GM10847 (cell line): ENCODE results near the gene TBCE.

Source experiments
- POLR2A ChIP-seq: IDR thresholded peaks from 2 replicates; pipeline ENCODE4 v1.6.1; 2011; ENCODE audit not compliant: insufficient read length; ENCODE audit errors: extremely low read depth

The TBCE gene

DNA sequence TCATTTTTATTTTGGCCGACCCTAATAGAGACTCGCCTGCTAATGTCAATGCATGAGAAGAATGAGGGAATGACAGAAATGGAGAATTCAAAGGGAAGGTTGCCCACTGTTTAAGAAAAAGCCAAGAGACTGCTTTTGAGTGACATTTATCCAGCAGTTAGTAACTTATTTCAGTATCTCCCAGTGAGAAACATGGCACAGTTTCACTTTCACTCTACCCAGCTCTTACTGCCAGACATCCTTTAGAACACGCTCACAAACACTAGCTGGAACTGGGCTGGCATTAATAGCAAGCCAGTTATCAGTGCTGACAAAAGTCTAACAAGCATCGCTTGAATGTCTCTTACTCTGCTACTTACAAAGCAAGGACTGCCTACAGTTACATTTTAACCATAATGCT is 30.3 kb upstream of the TBCE start:
- no peak for TF ChIP-seq POLR2A

DNA sequence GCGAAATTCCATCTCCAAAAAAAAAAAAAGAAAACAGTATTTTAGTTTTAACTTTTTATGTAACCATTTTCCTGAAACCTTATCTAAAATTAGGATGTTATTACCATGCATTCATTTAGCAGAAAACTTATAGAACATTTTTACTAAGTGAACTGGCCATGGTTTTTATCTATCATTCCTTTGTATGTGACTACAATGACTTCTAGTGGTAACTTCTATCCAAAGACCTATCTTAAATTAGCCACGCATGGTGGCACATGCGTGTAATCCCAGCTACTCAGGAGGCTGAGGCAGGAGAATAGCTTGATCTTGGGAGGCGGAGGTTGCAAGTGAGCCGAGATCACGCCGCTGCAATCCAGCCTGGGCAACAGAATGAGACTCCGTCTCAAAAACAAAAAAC is 27.5 kb upstream of the TBCE start:
- no peak for TF ChIP-seq POLR2A

DNA sequence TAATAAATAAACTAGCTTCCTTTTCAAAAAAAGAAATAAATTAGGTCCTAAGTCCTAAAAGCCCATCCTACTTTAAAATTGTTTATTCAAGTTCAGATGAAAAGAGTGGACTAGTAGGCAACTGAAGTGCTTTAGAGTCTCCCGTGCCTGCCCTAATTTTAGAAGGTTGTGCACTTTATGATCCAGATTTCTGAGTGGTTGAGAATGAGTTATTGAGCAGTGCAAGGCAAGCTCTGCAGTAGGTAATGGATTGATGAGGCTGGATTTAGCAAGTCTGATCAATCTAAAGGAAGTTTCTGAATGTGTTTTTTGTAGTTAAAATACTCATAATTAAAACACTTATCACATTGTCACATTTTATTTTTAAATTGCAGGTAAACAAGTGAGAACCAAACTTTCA is 25.9 kb upstream of the TBCE start:
- no peak for TF ChIP-seq POLR2A

DNA sequence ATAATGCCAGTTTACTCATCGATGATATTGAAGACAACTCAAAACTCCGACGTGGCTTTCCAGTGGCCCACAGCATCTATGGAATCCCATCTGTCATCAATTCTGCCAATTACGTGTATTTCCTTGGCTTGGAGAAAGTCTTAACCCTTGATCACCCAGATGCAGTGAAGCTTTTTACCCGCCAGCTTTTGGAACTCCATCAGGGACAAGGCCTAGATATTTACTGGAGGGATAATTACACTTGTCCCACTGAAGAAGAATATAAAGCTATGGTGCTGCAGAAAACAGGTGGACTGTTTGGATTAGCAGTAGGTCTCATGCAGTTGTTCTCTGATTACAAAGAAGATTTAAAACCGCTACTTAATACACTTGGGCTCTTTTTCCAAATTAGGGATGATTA is 25.2 kb upstream of the TBCE start:
- no peak for TF ChIP-seq POLR2A

DNA sequence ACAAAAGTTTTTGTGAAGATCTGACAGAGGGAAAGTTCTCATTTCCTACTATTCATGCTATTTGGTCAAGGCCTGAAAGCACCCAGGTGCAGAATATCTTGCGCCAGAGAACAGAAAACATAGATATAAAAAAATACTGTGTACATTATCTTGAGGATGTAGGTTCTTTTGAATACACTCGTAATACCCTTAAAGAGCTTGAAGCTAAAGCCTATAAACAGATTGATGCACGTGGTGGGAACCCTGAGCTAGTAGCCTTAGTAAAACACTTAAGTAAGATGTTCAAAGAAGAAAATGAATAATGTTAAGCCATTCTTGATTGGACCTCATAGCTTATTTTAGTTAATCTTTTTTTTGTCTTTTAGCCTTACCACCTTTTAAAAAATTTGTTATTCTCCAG is 24.8 kb upstream of the TBCE start:
- TF ChIP-seq POLR2A: no peak

DNA sequence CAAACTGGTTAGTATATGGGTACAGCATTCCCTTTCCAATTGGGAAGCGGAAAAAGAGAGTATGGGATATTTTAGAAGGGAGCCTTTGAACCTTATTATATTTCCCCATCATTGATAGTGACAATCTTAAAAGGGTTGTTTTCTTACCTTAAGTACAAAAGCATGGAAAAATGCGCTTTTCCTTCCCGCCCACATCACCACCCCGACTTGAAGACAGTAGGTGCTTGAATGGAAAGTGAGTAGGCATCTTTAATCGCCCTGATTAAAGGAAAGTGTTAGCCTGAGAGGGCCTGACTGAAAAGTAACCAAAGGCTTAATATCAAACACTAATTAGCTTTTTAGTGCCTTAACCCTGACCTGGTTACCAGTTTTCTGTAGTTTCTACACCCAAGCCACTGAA is 23.5 kb upstream of the TBCE start:
- no peak for TF ChIP-seq POLR2A

DNA sequence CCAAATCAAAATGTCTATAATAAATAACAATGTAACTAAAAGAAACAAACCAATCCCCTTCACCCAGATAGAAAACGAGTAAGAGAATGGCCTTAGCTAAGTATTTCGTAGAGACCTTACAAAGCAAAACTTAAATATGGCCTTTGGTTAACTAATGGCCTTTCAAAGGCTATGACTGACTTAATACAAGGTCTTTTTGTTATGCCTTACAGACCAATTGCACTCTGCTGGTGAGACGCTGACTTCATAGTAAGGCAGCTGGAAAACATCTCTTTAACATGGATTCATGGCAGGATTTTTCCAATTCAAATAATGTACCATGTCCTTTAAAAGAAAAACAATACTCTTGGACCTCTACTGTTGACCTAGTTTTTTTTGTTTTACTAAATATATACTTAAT is 15.8 kb upstream of the TBCE start:
- no peak for TF ChIP-seq POLR2A

DNA sequence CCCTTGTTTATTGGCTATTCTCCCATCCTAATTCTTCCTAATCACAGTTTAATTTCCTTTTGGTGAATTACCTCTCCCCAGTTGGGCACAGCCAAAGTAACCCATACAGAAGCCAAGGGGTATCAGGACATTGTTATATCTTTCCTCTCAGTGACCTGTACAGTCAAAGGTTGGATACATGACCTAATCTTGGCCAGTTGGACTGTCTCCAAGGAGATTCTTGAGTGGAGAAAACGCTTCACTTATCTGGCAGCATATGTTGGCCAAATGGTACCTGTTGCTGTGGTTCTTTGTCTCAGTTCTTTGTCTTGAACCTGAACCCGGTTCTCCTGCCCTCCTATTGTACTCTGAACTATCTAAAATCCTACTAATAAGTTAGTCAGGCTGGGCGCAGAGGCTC is 15.3 kb upstream of the TBCE start:
- TF ChIP-seq POLR2A: no peak

DNA sequence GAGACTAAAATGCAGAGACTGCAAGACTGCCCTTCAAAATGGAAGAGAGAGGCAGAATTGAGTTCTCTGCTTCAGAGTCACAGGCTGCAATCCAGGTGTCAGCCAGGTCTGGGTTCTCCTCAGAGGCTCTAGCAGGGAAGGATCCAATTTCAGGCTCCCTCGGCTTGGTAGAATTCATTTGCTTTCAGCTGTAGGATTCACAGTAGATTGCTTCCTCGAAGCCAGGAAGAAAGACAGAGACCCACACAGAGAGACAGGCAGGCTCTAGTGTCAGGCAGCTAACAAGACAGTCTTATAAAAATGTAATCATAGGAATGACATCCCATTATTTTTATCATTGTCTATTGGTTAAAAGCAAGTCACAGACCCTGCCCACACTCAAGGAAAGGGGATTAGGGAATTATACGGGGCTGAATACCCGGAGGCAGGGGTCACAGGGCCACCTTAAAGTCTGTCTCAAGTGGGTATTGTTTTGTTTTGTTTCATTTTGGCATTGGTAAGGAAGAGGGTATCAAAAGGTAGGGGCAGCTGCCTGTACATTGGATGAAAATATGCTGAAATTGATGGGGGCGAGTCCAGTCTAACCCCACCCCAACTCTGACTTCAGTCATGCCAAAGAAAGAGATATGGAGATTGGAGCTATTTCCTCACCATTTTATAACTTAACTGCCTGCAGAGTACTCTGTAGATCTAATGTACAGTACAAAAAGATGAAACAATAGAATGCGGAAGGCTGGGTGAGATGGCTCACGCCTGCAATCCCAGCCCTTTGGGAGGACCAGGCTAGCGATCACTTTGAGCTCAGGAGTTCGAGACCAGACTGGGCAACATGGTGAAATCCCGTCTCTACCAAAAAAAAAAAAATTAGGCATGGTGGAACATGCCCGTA is 9.5 kb upstream of the TBCE start:
- no peak for TF ChIP-seq POLR2A

DNA sequence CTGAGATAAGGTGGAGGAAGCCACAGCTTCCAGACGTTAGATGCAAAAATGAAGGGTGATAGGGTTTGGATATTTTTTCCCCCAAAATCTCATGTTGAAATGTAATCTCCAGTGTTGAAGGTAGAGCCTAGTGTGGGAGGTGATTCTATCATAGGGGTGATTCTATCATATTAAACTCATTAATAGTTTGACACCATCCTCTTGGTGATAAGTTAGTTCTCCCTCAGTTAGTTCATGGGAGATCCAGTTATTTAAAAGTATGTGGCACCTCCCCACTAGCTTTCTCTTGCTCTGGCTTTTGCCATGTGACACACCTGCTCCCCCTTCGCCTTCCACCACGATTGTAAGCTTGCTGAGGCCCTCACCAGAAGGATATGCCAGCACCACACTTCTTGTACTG is 8.3 kb upstream of the TBCE start:
- TF ChIP-seq POLR2A: no peak

DNA sequence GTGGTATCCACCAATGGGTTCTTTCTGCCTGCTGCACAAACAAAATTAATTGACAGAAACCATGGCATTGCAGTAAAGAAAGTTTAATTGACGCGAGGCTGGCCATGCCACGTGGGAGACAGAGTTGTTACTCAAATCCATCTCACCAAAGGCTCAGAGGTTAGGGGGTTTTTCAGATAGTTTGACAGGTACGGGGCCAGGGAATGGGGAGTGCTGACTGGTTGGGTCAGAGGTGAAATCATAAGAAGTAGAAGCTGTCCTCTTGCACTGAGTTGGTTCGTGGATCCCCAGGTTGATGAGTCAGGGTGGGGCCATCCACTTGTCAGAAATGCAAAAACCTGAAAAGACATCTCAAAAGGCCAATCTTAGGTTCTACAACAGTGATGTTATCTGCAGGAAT is 941 bp upstream of the TBCE start:
- no peak for TF ChIP-seq POLR2A

DNA sequence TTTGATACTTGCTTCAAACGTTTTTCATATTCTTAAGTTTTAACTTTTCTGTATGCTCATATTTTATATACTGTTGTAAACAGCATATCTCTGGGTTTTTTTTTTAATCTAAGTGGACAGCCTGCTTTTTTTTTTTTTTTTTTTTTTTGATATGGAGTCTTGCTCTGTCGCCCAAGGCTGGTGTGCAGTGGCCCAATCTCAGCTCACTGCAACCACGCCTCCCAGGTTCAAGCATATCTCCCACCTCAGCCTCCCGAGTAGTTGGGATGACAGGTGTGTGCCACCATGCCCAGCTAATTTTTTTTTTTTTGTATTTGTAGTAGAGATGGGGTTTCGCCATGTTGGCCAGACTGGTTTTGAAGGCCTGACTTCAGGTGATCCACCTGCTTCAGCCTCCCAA is 1.2 kb downstream of the TBCE start:
- TF ChIP-seq POLR2A: no peak

DNA sequence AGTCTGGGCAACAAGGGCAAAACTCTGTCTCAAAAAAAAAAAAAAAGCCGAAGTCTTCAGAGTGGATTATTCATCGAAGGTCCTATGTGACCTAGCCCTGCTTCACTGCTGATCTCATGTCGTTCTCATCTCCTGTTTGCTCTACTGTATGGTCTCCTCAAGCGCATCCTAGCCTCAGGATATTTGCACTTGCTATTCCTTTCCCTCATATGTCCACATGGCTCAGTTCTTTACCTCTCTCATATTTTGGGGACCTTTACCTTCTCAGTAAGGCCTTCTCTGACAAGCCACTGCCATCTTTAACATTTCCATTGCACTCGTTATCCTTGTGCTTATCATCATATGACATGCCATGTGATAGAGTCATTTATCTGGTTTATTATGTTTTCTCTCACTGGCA is 2.6 kb downstream of the TBCE start:
- TF ChIP-seq POLR2A: no peak

DNA sequence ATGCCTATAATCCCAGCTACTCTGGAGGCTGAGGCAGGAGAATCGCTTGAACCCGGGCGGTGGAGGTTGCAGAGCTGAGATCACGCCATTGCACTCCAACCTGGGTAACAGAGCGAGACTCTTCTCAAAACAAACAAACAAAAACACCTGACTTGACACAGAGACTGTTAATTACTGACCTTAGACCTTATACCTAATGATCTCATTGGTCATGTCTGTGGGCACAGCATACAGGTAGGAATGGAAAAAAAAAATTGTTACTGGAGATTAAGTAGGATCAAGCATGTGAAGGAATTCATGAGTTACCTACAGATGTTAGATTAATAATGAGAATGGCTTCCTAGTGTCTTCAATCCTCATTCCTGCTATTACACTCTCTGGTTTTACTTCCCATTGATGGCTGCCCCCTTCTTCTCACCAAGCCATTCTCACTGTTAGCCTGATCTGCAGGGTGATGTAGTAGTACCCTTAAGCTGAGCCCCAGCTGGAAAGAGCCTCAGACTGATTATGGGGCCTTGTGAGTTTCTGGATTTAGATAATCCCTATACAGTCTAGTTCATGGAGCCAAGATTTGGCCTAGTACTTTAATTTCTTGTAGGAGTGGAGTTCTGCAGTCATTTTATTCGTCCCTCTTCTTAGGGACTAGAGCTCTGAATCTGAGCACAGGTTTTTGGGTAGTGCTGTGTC is 8.8 kb downstream of the TBCE start:
- no peak for TF ChIP-seq POLR2A

DNA sequence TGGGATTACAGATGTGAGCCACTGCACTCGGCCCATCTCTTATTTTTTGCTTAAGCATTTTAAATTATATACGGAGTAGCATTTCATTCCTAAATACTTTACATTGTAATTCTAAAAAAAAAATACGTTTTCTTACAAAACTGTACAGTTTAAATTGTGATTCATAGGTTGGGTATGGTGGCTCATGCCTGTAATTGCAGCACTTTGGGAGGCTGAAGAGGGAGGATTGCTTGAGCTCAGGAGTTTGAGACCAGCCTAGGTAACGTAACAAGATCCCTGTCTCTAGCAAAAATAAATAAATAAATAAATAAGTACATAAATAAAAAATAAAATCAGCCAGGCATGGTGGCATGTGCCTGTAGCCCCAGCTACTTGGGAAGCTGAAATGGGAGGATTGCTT is 24.6 kb downstream of the TBCE start:
- TF ChIP-seq POLR2A: no peak

DNA sequence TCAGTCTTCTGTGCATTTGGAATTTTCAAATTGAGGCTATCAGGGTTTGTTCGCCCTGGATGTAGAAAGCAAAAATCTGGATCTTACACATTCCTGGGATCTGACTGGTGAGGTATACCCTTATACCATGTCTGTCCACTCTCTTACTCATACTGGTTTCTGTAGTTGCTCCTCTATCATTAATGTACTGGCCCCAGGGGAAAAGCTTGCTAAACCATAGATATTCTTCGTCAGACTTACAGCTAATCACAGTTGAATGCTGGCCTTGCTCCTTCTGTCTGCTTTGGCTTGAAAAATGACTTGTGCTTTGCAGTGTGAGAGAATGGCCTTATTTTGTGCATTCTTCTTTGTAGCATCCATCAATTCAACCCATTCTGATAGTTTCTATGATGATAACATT is 30.5 kb downstream of the TBCE start:
- TF ChIP-seq POLR2A: no peak

DNA sequence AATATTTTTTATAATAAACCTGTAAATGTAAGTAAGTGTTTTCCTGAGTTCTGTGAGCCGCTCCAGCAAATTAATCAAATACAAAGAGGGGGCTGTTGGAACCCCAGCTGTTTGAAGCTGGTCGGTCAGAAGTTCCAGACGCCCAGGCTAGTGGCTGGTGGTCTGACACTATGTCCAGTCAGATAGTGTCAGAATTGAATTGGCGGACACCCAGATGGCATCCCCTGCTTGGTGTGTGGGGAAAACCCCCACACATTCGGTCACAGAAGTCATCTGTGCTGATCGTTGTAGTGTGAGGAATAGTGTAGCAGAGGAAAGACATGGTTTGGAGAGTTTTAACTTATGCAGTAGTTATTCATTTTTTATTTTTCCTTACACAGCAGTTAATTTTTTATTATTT is 32.4 kb downstream of the TBCE start:
- no peak for TF ChIP-seq POLR2A

DNA sequence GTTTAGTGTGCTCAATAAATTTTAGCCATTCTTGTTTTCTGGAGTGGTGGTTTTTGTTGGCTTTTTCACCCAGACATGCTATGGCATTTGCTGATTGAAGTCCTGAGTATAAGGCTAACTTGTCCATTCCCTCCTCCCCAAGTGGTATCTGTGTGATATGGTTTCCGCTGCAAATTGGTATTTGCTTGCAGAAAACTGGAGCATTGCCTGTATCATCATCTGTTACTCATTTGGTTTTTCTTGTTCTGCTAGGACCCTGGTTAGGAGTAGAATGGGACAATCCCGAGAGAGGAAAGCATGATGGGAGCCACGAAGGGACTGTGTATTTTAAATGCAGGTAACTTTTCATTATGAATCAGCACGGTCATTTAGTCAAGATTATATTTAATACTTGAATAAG is 34.0 kb downstream of the TBCE start:
- TF ChIP-seq POLR2A: no peak
